GM21529 (cell line): ENCODE measurements around the gene KCNIP3.
"Not testable (repeated sequence)": the region's sequence is repeated elsewhere in the genome, so short reads cannot be mapped to it uniquely, and the experiment has no call there.

Source experiments
- ATAC-seq: cut with Tn5 transposase; IDR thresholded peaks from one replicate; pipeline ENCODE4 v1.9.1; 2021; ENCODE audit not compliant: unreplicated experiment

Gene KCNIP3

GRCh38 chr2:95402370-95403203, 105.4 kb downstream of the KCNIP3 start, which contains the start of gene FAHD2A:
Gene FAHD2A, plus strand, starts transcription at chr2:95402708. Its CDS starts 2,851 bp downstream, at chr2:95405559.
- ATAC-seq: peak; percentile 93

GRCh38 chr2:95403204-95403721, 106.1 kb downstream of the KCNIP3 start:
- peak; percentile 32 for ATAC-seq

- ATAC-seq: not testable (repeated sequence)
Measured at GRCh38 chr2:95403824-95404223, 106.7 kb downstream of the KCNIP3 start.

- not testable (repeated sequence) for ATAC-seq
Measured at GRCh38 chr2:95404676-95405075, 107.5 kb downstream of the KCNIP3 start.

- not testable (repeated sequence) for ATAC-seq
Measured at GRCh38 chr2:95411239-95411638, 114.1 kb downstream of the KCNIP3 start.

DNA sequence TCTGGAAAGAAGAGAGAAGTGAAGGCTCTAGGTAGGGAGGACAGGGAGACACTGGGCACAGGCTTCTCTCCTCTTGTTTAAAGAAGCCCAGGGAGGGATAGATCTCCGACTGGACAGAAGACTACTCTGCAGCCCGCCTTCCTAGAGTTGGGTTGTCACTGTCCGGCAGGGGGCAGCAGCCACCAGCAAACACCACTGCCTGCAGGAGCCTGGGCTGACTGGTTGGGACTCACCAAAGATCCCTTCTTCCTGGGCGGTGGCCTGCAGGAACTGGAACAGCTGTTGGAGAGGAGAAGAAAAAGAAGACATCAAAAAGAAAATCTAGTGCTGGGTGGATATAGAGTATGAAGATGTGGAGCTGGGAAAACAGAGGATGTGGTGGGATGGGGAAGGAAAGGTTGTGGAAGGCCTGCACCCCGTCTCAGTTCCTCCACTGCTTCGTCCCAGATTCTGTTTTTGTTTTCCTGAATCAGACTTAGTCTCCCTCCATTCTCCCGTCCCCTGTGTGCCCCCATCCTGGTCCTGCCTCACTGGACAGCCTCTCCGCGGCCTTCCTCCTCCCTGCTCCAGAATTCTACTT, 117.0 kb downstream of the KCNIP3 start:
- ATAC-seq: peak; percentile 86

- not testable (repeated sequence) for ATAC-seq
Measured at GRCh38 chr2:95415138-95415537, 118.0 kb downstream of the KCNIP3 start.

DNA sequence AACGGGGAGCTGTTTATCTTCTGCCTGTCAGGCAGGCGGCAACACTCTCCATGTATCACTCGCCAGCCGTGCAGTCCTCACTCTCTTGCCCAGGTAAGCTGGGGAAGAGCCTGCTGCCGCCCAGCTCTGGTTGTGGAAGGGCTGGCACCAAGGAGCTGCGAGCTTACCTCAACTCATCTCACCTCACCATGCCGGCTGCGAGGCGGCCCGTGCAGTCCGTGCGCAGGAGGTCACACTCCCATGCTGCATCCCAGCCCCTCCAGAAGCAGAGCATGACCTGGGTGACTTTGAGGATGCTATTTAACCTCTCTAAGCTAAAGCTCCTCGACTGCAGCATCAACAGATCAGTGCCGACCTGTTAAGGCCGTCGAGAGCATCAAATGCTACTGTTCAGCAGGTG, 118.4 kb downstream of the KCNIP3 start:
- not testable (repeated sequence) for ATAC-seq

- not testable (repeated sequence) for ATAC-seq
Measured at GRCh38 chr2:95427196-95427867, 130.2 kb downstream of the KCNIP3 start.

DNA sequence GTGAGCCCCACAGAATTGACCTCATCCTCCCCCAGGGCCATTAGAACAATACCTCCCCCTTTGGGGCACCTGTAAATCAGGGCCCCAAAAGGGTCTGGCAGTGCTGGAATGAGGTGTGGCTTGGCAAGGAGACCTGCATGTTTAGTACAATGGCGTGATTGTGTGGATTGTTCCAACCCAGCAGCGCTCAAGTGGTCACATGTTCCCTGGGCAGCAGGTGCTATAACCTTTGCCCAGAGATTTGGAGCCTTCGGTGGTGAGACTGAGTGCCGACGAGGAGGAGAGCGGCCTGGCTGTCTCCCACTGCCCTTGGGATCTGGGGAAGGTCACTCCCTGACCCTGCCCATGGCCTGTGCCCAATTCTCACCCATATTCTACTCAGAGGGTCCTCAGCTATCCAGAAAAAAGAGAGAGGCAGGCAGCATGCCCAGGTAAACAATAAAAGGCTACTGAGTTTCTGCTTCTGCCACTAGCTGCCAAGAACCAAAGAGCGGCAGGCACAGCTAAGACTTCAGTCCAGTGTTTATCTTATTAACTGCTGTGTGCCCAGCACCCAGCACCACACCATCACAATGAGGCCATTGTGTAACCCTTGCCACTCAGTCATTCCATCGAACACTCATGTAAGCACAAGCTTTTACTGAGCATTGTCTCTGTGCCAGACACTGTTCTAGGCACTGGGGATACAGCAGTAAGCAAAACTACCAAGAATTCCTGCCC, 132.8 kb downstream of the KCNIP3 start:
- not testable (repeated sequence) for ATAC-seq

- ATAC-seq: not testable (repeated sequence)
Measured at GRCh38 chr2:95433373-95433772, 136.2 kb downstream of the KCNIP3 start.

GRCh38 chr2:95433973-95434372, 136.8 kb downstream of the KCNIP3 start:
- not testable (repeated sequence) for ATAC-seq

- ATAC-seq: not testable (repeated sequence)
Measured at GRCh38 chr2:95434507-95435076, 137.4 kb downstream of the KCNIP3 start.

DNA sequence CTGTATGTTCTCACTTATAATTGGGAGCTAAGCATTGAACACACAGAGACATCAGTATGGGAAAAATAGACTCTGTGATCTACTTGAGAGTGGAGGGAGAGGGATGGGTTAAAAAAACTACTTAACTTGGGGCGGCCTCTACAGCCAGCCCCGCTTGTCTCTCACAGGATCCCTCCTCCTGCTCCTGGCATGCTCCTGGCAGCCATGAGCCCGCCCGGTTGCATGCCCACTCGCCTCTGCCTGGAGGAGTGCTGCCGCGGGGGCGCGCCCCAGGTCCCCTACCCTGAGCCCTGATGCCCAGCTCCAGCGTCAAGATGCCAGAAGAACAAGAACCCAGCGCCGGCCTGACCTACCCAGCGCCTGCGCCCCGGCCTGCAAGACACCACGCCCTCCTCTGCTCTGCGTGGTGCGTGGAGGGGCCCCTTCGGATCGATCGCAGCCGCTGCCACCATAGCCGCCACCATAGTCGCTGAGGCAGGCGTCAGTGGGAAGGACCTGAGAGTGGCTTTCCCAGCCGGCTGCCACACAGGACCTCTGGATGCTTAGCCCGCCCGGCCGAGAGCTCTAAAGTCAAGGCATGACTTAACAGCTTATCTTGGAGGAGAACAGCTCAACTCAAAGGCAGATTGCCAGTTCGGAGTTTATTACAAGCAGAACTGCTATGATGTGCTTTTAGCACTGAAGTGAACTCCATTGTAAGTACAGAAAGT, 138.2 kb downstream of the KCNIP3 start:
- not testable (repeated sequence) for ATAC-seq
